ENCODE measurements around the gene CYB561. TPM values are rescaled to one million over a fixed set of nuclear protein-coding genes. Genes with fewer than 3 reads are reported as not detected.

CYB561 gene
- total and polyA plus RNA-seq, 2 experiments from 2014 or later = 15.9 to 19.1 TPM

DNA sequence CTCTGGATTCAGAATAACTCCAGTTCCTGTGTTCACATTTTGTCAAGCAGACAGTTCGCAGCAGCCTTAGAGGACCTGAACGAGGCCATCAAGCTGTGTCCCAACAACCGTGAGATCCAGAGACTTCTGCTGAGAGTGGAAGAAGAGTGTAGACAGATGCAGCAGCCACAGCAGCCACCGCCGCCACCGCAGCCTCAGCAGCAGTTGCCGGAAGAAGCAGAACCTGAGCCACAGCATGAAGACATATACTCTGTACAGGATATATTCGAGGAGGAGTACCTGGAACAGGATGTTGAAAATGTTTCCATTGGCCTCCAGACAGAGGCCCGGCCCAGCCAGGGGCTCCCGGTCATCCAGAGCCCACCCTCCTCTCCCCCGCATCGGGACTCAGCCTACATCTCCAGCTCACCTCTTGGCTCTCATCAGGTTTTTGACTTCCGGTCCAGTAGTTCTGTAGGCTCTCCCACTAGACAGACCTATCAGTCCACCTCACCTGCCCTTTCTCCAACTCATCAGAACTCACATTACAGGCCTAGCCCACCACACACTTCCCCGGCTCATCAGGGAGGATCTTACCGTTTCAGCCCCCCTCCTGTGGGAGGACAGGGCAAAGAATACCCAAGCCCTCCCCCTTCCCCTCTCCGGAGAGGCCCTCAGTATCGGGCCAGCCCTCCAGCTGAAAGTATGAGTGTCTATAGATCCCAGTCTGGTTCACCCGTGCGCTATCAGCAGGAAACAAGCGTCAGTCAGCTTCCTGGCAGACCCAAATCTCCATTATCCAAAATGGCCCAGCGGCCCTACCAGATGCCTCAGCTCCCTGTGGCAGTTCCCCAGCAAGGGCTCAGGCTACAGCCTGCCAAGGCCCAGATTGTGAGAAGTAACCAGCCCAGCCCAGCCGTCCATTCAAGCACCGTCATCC lies 25.9 kb downstream of the CYB561 start:
- H3K9ac ChIP-seq = no peak overlapping the region
- peaks cover 32% of the 10 kb centered on the region for H3F3A ChIP-seq (ENCODE audit: insufficient read depth)
- no peaks in the 10 kb centered on the region for H3K79me2 ChIP-seq (ENCODE audit: insufficient read depth)
- TF ChIP-seq EZH2 (IDR thresholded peaks at IDR 0.05; ENCODE audit: insufficient read depth, poor library complexity, severe bottlenecking) = no peak
- no peak for TF ChIP-seq EZH2phosphoT487 (IDR thresholded peaks at IDR 0.05; ENCODE audit: insufficient read depth, low read depth)
- H3K9me3 ChIP-seq (ENCODE audit: low read depth) = no peaks in the 10 kb centered on the region
- H3K27me3 ChIP-seq (replicated peaks; ENCODE audit: insufficient read depth) = no peaks in the 10 kb centered on the region
- no peaks in the 10 kb centered on the region for H3K4me1 ChIP-seq (ENCODE audit: insufficient read depth)
- H3K27ac ChIP-seq = no peak overlapping the region
- no peak overlapping the region for H2AFZ ChIP-seq
- no peak overlapping the region for H3K4me2 ChIP-seq (ENCODE audit: unreplicated experiment)
- no peaks in the 10 kb centered on the region for H3K9me2 ChIP-seq (ENCODE audit: insufficient read depth)
- DNase-seq = no peak
- WGBS, 2 experiments (ENCODE audit: low coverage in 1 of 2, low lambda C conversion rate in 2 of 2, missing lambda C conversion rate in 2 of 2) = 94 to 95% methylated on average over 22 to 23 of the region's 23 CpGs
- H3K4me3 ChIP-seq = no peak overlapping the region
- in situ Hi-C loops (cut with MboI) = loop anchor here (5.0 kb wide), 1 partner anchor 197 kb away; no protein-coding TSS in a partner anchor
- no peaks in the 10 kb centered on the region for H4K20me1 ChIP-seq (ENCODE audit: insufficient read depth)
- H3K36me3 ChIP-seq (ENCODE audit: low read depth) = peaks cover 49% of the 10 kb centered on the region; the same call in 1 of the 2 replicates

GRCh38 chr17:63419398-63419797 lies 26.7 kb downstream of the CYB561 start:
- Histone ChIP-seq H3K36me3 (ENCODE audit: low read depth) (peaks cover 57% of the 10 kb centered on the region; the same call in 1 of the 2 replicates), H2AFZ (no peak overlapping the region), H3K4me1 (ENCODE audit: insufficient read depth) (no peaks in the 10 kb centered on the region), H3K9ac (no peak overlapping the region), H3K9me2 (ENCODE audit: insufficient read depth) (no peaks in the 10 kb centered on the region), H4K20me1 (ENCODE audit: insufficient read depth) (no peaks in the 10 kb centered on the region), H3K27me3 (replicated peaks; ENCODE audit: insufficient read depth) (no peaks in the 10 kb centered on the region), H3F3A (ENCODE audit: insufficient read depth) (peaks cover 24% of the 10 kb centered on the region), H3K4me2 (ENCODE audit: unreplicated experiment) (no peak overlapping the region), H3K79me2 (ENCODE audit: insufficient read depth) (no peaks in the 10 kb centered on the region), H3K4me3 (no peak overlapping the region), H3K27ac (no peak overlapping the region), H3K9me3 (ENCODE audit: low read depth) (no peaks in the 10 kb centered on the region)
- no peak for DNase-seq
- in situ Hi-C loops (cut with MboI) = no loop called here
- TF ChIP-seq EZH2phosphoT487 (IDR thresholded peaks at IDR 0.05; ENCODE audit: insufficient read depth, low read depth) (no peak), EZH2 (IDR thresholded peaks at IDR 0.05; ENCODE audit: insufficient read depth, poor library complexity, severe bottlenecking) (no peak)
- WGBS, 2 experiments (ENCODE audit: low coverage in 1 of 2, low lambda C conversion rate in 2 of 2, missing lambda C conversion rate in 2 of 2) = 99 to 100% methylated on average over 2 of the region's 2 CpGs

GRCh38 chr17:63418540-63418939 lies 27.6 kb downstream of the CYB561 start:
- Histone ChIP-seq H2AFZ (no peak overlapping the region), H3K4me1 (ENCODE audit: insufficient read depth) (no peaks in the 10 kb centered on the region), H3K9me2 (ENCODE audit: insufficient read depth) (no peaks in the 10 kb centered on the region), H3K36me3 (ENCODE audit: low read depth) (peaks cover 65% of the 10 kb centered on the region; the same call in 1 of the 2 replicates), H3K27ac (no peak overlapping the region), H3K9me3 (ENCODE audit: low read depth) (no peaks in the 10 kb centered on the region), H3K79me2 (ENCODE audit: insufficient read depth) (no peaks in the 10 kb centered on the region), H3K9ac (no peak overlapping the region), H3K27me3 (replicated peaks; ENCODE audit: insufficient read depth) (no peaks in the 10 kb centered on the region), H4K20me1 (ENCODE audit: insufficient read depth) (no peaks in the 10 kb centered on the region), H3K4me3 (no peak overlapping the region), H3F3A (ENCODE audit: insufficient read depth) (peaks cover 15% of the 10 kb centered on the region; the same call in 1 of the 2 replicates), H3K4me2 (ENCODE audit: unreplicated experiment) (no peak overlapping the region)
- in situ Hi-C loops (cut with MboI) = no loop called here
- DNase-seq = no peak
- no peak for TF ChIP-seq EZH2phosphoT487 (IDR thresholded peaks at IDR 0.05; ENCODE audit: insufficient read depth, low read depth)
- no peak for TF ChIP-seq EZH2 (IDR thresholded peaks at IDR 0.05; ENCODE audit: insufficient read depth, poor library complexity, severe bottlenecking)
- WGBS, 2 experiments (ENCODE audit: low coverage in 1 of 2, low lambda C conversion rate in 2 of 2, missing lambda C conversion rate in 2 of 2) = 92% methylated on average over 8 of the region's 8 CpGs

DNA sequence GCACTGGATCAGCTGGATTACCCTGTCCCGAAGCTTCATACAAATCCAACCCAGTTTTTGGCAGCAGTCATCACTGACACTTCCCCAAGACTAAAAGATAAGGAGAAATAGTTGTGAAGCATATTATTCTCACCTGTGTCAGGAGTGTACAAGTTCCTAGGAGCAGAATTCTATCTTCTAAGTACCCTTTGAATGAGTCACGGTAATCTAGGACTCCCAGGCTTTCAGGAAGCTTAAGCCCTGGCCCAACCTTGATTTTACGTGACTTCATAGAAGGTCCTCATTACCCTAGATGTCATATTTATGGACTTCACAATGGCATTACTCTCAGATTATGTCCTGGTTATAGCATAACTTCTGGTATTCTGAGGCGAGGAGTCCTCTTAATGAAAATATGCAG lies 31.9 kb downstream of the CYB561 start:
- in situ Hi-C loops (cut with MboI) = no loop called here
- TF ChIP-seq EZH2 (IDR thresholded peaks at IDR 0.05; ENCODE audit: insufficient read depth, poor library complexity, severe bottlenecking) (no peak), EZH2phosphoT487 (IDR thresholded peaks at IDR 0.05; ENCODE audit: insufficient read depth, low read depth) (no peak)

More for the DNA sequence above, 31.9 kb downstream of the CYB561 start:
- H3K36me3 ChIP-seq (ENCODE audit: low read depth) = peaks cover 59% of the 10 kb centered on the region; the same call in 1 of the 2 replicates
- no peaks in the 10 kb centered on the region for H3K9me2 ChIP-seq (ENCODE audit: insufficient read depth)
- no peak overlapping the region for H3K4me3 ChIP-seq
- WGBS, 2 experiments (ENCODE audit: low coverage in 1 of 2, low lambda C conversion rate in 2 of 2, missing lambda C conversion rate in 2 of 2) = 96 to 98% methylated on average over 4 of the region's 4 CpGs
- H3K9ac ChIP-seq = no peak overlapping the region
- no peak overlapping the region for H3K4me2 ChIP-seq (ENCODE audit: unreplicated experiment)
- H3F3A ChIP-seq (ENCODE audit: insufficient read depth) = no peaks in the 10 kb centered on the region
- H2AFZ ChIP-seq = no peak overlapping the region
- H3K27me3 ChIP-seq (replicated peaks; ENCODE audit: insufficient read depth) = no peaks in the 10 kb centered on the region
- DNase-seq = no peak
- no peaks in the 10 kb centered on the region for H4K20me1 ChIP-seq (ENCODE audit: insufficient read depth)
- H3K9me3 ChIP-seq (ENCODE audit: low read depth) = no peaks in the 10 kb centered on the region
- H3K27ac ChIP-seq = no peak overlapping the region
- no peaks in the 10 kb centered on the region for H3K4me1 ChIP-seq (ENCODE audit: insufficient read depth)
- H3K79me2 ChIP-seq (ENCODE audit: insufficient read depth) = no peaks in the 10 kb centered on the region

All from GM23248 (cell line).